A673 (cell line): ENCODE measurements around the gene MACC1. TPM values are rescaled to one million over a fixed set of nuclear protein-coding genes. Genes with fewer than 3 reads are reported as not detected.

Experiments used
- BruUV-seq: library from RNA; stranded (reverse); fragments of 400-500 nt; replicated peaks from 2 replicates; lab custom pipeline; 2021; lab: Mats Ljungman, UMichigan
- CTCF ChIA-PET: fragments of 300-600 bp; sonication (Branson Sonifier 250); formaldehyde crosslinking; loops from one replicate; lab custom pipeline; 2022; ENCODE audit warnings: antibody characterized with exemption; lab: Charles Lee
- POLR2A ChIA-PET: fragments of 300-600 bp; sonication (Branson Sonifier 250); formaldehyde crosslinking; loops from one replicate; lab custom pipeline; 2022; ENCODE audit warnings: antibody characterized with exemption; ENCODE audit not compliant: low non-redundant PET; lab: Charles Lee
- DNase-seq: peaks from one replicate; pipeline ENCODE4 v3.0.0-alpha.2; 2015; ENCODE audit warnings: low spot score
- H3K27ac ChIP-seq: fragments of 200-600 bp; sonication (generic); 2 replicates; pipeline ENCODE4 v1.5.1; 2016; ENCODE audit warnings: mixed run types, low read depth, mild to moderate bottlenecking, mixed read lengths, antibody characterized with exemption, low read length; ENCODE audit not compliant: poor library complexity, severe bottlenecking
- H3K27me3 ChIP-seq: fragments of 200-600 bp; sonication (generic); replicated peaks from 2 replicates; pipeline ENCODE4 v1.6.1; 2017; ENCODE audit warnings: mixed run types, low read depth, mild to moderate bottlenecking, mixed read lengths, antibody characterized with exemption, low read length; ENCODE audit not compliant: insufficient read depth, poor library complexity
- H3K36me3 ChIP-seq: fragments of 200-600 bp; sonication (generic); 2 replicates; pipeline ENCODE4 v1.6.1; 2016; ENCODE audit warnings: mixed run types, mild to moderate bottlenecking, mixed read lengths, antibody characterized with exemption, low read length; ENCODE audit not compliant: insufficient read depth, poor library complexity, severe bottlenecking
- H3K4me1 ChIP-seq: fragments of 200-600 bp; sonication (generic); 2 replicates; pipeline ENCODE4 v1.6.1; 2017; ENCODE audit warnings: mixed run types, mild to moderate bottlenecking, mixed read lengths, antibody characterized with exemption, low read length; ENCODE audit not compliant: insufficient read depth, poor library complexity, severe bottlenecking
- H3K4me3 ChIP-seq: fragments of 200-600 bp; sonication (generic); 2 replicates; pipeline ENCODE4 v1.5.1; 2016; ENCODE audit warnings: low read depth, mixed run types, mild to moderate bottlenecking, mixed read lengths, low read length; ENCODE audit not compliant: poor library complexity, severe bottlenecking
- H3K9me3 ChIP-seq: fragments of 200-600 bp; sonication (generic); 2 replicates; pipeline ENCODE4 v1.6.1; 2016; ENCODE audit warnings: mixed run types, low read depth, mild to moderate bottlenecking, mixed read lengths, antibody characterized with exemption, low read length; ENCODE audit not compliant: poor library complexity, severe bottlenecking
- CTCF ChIP-seq: fragments of 300-800, 200-600 bp; sonication (generic); conservative IDR thresholded peaks from 2 replicates; pipeline ENCODE4 v1.5.1; 2017; ENCODE audit warnings: low read depth, mild to moderate bottlenecking, antibody characterized with exemption, low read length, moderate library complexity, mixed read lengths
- EZH2 ChIP-seq: fragments of 200-600 bp; sonication (generic); IDR thresholded peaks from 2 replicates; pipeline ENCODE4 v1.6.1; 2017; ENCODE audit warnings: borderline replicate concordance, low read depth, mild to moderate bottlenecking, mixed read lengths, antibody characterized with exemption, low read length; ENCODE audit not compliant: poor library complexity, severe bottlenecking
- intact Hi-C: fragments of 100-400 bp; cut with micrococcal nuclease; formaldehyde crosslinking; loops from one replicate; pipeline ENCODE4 v1.10.0; 2022; ENCODE audit not compliant: unreplicated experiment
- total RNA-seq: library from RNA; stranded (reverse); gene quantifications from 2 replicates; pipeline ENCODE4 v1.2.3, GENCODE V29; 2021

MACC1 gene
- total RNA-seq, 1 experiment from 2014 or later, result not detected

- ChIA-PET POLR2A (no interaction called here), CTCF (no interaction called here)
- TF ChIP-seq CTCF (no peak), EZH2 (no peak)
- no peak for DNase-seq
- intact Hi-C loops, result no loop called here
- H3K9me3 ChIP-seq, result no peaks in the 10 kb centered on the region
- no peak overlapping the region for H3K27ac ChIP-seq
- no peaks in the 10 kb centered on the region for H3K4me1 ChIP-seq
- BruUV-seq, result no TSS peak
- H3K4me3 ChIP-seq, result no peak overlapping the region
- no peaks in the 10 kb centered on the region for H3K36me3 ChIP-seq
- H3K27me3 ChIP-seq, result no peaks in the 10 kb centered on the region
Observed at GRCh38 chr7:20089431-20089830, 127.8 kb downstream of the MACC1 start.

DNA sequence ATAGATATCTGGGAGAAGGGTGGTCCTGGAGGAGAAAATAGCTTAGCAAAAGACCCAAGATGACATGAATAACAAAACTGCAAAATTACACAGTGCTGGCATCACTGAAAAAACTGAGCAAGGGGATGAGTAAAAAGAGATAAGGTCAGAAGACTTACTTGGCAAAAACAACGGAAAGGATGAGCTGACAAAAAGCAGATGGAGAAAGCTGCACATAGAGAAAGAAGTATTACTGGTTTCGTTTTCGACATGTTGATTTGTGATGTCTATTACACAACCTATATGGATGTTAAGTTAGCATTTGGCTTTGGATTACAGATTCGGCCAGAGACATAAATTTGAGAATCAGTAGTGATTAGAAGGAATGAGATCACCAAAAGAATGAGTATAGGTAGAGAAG, 132.1 kb downstream of the MACC1 start:
- no peak for TF ChIP-seq CTCF
- TF ChIP-seq EZH2, result no peak
- DNase-seq, result no peak
- H3K9me3 ChIP-seq, result no peaks in the 10 kb centered on the region
- no TSS peak for BruUV-seq
- POLR2A ChIA-PET, result no interaction called here
- CTCF ChIA-PET, result no interaction called here
- no peaks in the 10 kb centered on the region for H3K27me3 ChIP-seq
- no peak overlapping the region for H3K4me3 ChIP-seq
- H3K36me3 ChIP-seq, result no peaks in the 10 kb centered on the region
- no peaks in the 10 kb centered on the region for H3K4me1 ChIP-seq
- no peak overlapping the region for H3K27ac ChIP-seq
- intact Hi-C loops, result no loop called here

Other genes starting within 250 kb of the MACC1 start
- gene ITGB8, start 113.5 kb upstream of the MACC1 start, total RNA-seq, result 0.90 and 1.3 TPM in 2 replicates